Stimulated activated CD8-positive, alpha-beta memory T cell treated with anti-CD3 and anti-CD28 coated beads, Interleukin-4, amount 100 ng/mL, for 1 hour (primary cell): ENCODE results near the gene BCAP31.
"Not testable (repeated sequence)": the region's sequence is repeated elsewhere in the genome, so short reads cannot be mapped to it uniquely, and the experiment has no call there.

Experiments
- DNase-seq, 2 donors: peaks; one replicate each; pipeline ENCODE4 v3.0.0-alpha.2; 2020; ENCODE audit warnings: low read depth in 2 of 2, low spot score in 1 of 2

Gene BCAP31

DNA sequence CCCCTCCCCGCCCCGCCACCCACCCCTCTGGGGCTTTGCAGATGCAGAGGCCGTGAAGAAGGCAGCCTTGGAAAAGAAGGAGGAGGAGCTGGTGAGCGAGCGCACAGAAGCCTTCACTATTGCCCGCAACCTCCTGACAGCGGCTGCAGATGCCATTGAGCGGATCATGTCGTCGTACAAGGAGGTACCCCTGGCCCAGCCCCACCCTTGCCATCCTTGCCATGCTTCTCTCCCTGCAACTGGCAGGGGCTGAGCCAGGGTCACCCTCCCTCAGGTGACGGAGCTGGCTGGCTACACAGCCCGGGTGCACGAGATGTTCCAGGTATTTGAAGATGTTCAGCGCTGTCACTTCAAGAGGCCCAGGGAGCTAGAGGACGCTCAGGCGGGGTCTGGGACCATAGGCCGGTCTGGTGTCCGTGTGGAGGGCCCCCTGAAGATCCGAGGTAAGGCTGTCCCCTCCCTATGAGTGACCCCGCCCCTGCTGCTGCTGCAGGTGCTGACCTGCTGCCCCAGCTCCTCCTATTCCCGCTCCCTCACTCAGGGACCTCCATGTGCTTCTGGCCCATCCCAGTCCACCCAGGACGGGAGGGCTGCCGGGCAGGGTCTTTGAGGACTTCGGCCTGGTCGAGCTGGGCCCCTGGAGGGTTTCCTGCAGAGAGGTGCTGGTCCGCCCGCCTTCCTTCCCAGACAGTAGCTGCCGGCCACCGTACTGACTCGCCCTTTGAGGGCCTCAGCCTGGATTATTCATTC is 12.1 kb upstream of the BCAP31 start:
- no peak for DNase-seq

GRCh38 chrX:153735274-153735673 is 11.1 kb upstream of the BCAP31 start:
- DNase-seq: no peak

DNA sequence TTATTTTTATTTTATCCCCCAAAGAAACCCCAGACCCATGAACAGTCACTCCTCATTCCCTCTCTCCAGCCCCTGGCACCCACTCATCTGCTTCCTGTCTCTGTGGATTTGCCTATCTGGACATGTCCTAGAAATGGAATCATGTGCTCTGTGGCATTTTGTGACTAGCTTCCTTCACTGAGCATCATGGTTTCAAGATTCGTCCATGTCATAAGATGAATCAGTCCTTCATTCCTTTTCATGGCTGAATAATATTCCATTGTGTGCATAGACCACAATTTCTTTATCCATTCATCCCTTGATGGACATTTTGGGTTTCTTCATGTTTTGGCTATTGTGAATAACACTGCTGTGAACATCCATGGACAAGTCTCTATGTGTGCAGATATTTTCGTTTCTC is 10.7 kb upstream of the BCAP31 start:
- no peak for DNase-seq

- no peak for DNase-seq
Measured at GRCh38 chrX:153733651-153734240, 9.6 kb upstream of the BCAP31 start.

DNA sequence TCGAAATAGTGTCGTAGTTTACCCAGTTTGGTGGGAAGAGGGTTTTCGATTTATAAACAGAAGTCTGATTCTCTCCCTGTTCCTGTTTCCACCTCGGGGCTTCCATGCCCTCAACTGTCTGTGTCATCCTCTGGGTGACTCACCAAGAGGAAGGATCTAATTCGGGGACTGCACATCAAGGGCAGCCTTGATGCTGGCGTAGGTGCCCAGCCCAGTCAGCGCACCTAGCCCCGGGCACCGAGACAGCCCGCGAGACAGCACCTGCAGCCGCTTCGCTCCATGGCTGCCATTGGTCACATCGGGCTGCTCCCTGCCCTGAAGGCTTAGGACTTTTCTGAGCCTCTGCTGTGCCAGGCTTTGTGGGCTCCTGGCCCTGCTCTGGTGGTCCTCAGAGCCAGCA is 8.2 kb upstream of the BCAP31 start:
- no peak for DNase-seq

- no peak for DNase-seq
Measured at GRCh38 chrX:153731845-153732215, 7.6 kb upstream of the BCAP31 start.

DNA sequence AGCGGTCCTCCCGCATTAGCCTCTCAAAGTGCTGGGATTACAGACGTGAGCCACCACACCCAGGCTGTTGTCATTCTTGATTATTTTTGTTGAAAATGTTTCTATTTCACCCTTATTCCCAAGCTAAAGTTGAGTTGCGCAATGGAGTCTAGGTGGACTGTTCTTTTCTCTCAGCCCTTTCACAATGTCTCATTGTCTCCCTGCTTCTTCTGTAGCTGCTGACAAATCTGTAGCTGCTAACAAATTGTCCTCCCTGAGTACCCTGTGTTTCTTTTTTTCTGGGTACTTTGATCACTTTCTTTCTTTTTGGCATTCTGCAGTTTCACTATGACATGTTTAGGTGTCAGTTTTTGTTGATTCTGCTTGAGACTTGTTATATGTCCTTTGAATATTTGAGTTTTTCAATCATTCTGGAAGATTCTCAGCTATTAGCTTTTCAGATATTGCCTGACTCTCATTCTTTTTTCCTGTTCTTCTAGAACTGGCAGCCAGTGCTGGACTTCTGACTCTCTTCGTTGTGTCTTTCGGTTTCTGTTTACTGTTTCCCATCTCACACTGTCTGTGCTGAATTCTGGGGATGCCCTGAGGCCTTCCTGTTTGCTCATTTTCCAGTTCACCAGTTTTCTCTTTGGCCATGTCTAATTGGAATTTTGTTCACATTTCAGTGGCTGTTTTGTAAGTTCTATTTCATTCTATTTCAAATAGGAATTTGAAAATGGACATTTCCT is 7.1 kb upstream of the BCAP31 start:
- DNase-seq: no peak

DNA sequence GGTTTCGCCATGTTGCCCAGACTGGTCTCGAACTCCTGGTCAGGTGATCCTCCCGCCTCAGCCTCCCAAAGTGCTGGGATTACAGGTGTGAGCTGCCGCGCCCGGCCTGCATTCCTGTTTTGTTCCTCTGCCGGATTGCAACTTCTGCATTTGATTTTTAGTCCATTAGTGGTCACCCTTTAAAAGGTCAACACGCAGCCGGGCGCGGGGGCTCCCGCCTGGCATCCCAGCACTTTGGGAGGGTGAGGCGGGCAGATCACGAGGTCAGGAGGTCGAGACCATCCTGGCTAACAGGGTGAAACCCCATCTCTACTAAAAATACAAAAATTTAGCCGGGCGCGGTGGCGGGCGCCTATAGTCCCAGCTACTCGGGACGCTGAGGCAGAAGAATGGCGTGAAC is 5.9 kb upstream of the BCAP31 start:
- DNase-seq: not testable (repeated sequence)

DNA sequence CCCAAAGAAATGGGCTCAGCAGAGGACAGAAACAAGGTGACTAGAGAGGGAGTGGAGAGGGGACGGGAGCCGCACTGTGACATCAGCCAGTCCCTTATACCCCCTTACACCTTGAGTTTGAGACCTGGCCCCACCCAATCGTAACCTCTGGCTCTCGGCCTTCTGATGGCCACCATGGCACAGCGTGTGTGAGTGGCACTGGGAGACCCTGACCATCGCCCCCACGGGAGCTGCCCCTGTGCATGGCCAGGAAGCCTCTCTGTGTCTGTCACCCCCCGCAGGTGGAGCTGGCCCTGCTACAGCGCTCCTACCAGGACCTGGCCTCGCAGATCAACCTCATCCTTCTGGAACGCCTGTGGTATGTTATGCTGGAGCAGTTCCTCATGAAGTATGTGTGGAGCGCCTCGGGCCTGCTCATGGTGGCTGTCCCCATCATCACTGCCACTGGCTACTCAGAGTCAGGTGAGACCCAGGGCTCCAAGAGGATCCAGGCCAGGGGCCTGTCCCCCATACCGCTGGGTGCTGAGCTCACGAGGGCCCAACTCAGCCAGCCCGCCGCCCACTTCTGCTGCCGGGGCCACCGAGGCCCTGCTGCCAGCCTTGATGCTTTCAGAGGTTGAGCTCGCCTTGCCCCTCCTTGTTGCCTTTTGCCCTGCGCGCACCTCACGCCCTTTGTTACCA is 4.9 kb upstream of the BCAP31 start:
- DNase-seq: no peak

- no peak for DNase-seq
Measured at GRCh38 chrX:153728095-153728494, 3.9 kb upstream of the BCAP31 start.

DNA sequence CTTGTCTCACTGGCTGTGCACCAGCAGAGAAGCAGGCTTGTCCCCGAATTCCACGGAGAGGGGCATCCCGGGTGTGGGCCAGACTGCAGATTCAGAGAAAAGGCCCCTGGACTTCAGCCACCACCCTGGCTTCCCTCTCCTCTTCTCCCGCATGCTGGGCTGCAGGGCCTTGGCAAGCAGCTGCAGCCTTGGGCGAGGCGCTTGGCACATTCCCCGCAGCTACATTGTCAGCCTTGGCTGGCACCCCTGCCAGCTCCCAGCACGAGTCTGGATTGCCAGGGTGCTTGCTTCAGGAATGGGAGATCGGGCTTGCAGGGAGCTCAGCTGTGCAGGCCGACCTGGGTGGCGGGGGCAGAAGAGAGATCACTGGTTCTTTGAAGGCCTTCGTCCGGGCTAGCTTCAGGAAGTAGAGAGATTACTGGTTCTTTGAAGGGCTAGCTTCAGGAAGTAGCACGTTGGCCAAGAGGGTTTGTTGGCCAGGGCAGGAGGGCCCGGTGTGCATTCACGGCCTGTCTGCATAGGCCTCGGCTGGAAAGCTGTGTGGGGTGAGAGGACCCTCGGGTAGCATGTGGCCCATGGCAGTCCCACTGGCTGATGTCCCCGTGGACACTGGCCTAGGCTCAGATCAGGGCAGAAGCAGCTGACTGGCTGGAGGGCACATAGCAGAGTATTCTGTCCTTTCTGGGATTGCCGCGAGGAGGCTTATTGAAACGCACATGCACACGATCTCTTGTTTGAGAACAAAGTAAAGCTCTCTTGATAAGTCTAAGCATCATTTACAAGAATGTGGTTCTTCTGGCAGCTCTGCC is 3.1 kb upstream of the BCAP31 start:
- DNase-seq: no peak

DNA sequence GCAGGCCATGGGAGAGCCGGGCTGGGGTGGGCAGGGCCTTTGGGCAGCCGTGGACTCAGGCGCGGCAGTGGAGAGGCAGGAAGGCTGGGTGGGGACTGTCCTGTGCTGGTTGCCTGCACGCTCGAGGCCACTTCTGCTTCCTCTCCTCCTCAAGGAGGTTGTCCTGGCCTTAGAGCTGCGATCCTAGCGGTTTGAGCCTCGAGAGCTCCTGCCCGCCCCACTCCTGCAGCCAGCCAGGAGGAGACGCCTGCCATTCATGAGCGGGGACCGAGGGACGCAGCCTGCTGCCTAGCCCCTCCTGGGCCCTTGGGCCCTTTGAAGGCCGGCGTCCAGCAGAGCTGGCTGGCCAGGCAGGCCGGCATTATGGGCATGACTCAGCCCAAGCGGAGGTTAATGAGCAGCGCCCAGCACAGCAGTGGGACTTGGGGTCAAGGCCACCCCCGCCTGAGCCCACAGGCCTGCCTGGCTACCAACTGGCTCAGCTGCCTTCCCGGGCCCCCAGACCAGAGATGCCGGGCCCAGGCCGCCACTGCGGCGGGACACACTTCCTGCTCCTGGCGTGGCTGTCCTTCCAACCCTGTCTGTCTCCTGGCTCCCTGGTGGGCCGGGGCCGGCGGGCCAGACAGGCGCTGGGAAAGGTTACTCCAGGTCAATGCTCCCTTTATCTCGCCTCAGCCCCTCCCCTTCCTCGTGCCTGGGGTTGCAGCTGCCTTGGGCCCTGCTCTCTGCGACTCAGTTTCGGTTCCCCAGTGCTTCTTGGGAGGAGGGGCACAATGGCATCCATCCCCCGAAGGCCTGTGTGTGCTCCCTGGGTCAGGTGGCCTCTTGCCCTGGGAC is 2.3 kb upstream of the BCAP31 start:
- no peak for DNase-seq

DNA sequence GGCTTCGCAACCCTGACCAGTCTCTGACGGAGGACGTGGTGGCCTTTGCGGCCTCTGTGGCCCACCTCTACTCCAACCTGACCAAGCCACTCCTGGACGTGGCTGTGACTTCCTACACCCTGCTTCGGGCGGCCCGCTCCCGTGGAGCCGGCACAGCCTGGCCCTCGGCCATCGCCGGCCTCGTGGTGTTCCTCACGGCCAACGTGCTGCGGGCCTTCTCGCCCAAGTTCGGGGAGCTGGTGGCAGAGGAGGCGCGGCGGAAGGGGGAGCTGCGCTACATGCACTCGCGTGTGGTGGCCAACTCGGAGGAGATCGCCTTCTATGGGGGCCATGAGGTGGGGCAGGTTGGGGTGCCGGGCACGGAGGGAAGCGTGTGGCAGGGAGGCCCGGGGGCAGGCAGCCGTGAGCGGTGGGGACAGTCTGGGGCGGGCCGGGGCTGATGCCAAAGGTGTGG is 1.7 kb upstream of the BCAP31 start:
- no peak for DNase-seq

- no peak for DNase-seq
Measured at GRCh38 chrX:153725039-153725831, 1.0 kb upstream of the BCAP31 start.

GRCh38 chrX:153723351-153724251 is 586 bp downstream of the BCAP31 start:
- peak in 1 of 2 donors; percentile 24 for DNase-seq

- DNase-seq: no peak
Measured at GRCh38 chrX:153722704-153723350, 1.4 kb downstream of the BCAP31 start.

- DNase-seq: no peak
Measured at GRCh38 chrX:153719701-153720100, 4.5 kb downstream of the BCAP31 start.

DNA sequence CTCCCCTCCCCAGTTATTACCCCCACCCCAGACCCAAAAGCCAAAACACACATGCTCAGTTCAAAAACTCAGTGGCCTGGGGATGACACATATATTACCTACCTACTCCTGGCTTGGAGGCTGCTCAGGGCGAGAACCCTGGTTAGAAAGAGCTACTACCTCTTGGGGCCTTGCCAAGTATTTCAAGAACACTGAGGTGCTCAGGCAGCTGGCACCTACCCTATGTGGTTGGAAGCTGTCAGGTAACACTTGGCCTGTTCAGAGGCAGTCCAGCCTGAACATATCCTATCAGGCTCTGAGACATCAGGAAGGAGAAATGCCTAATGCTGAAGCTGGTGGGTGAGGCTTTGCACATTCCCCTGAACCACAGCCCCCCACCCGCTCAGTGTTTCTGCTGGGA is 4.9 kb downstream of the BCAP31 start:
- no peak for DNase-seq
